ENCODE data around the gene CPA4. TPM values are rescaled to one million over a fixed set of nuclear protein-coding genes. Genes with fewer than 3 reads are reported as not detected.

Gene CPA4
- total RNA-seq, 2 experiments from 2014 or later: not detected

- intact Hi-C loops (cut with DNase I, micrococcal nuclease): no loop called here
These were observed 57.2 kb downstream of the CPA4 start for GRCh38 chr7:130349911-130350782.

GRCh38 chr7:130350945-130351790 lies 58.2 kb downstream of the CPA4 start:
- ChIA-PET POLR2A (no interaction called here), CTCF (interaction anchor here (0.6 kb wide), 1 partner anchor 21 kb away, joined by 3 read pairs; no protein-coding TSS in a partner anchor)
- Mint-ChIP-seq H3K4me3 (no peak overlapping the region), H3K27me3 (no peaks in the 10 kb centered on the region), H3K36me3 (ENCODE audit: low read depth) (no peaks in the 10 kb centered on the region), H3K27ac (no peak overlapping the region), H3K4me1 (peaks cover 15% of the 10 kb centered on the region), H3K9me3 (ENCODE audit: low read depth) (no peaks in the 10 kb centered on the region)
- intact Hi-C loops (cut with DNase I, micrococcal nuclease): no loop called here
- DNase-seq (peak; percentile 31), ATAC-seq (peak; percentile 64)

More at GRCh38 chr7:130349911-130350782, 57.2 kb downstream of the CPA4 start:
- DNase-seq: no peak
- ATAC-seq: peak; percentile 24
- H3K4me3 Mint-ChIP-seq: no peak overlapping the region
- H3K27me3 Mint-ChIP-seq: no peaks in the 10 kb centered on the region
- ChIA-PET POLR2A (no interaction called here), CTCF (interaction anchor here (1.4 kb wide), 1 partner anchor 21 kb away, joined by 3 read pairs; no protein-coding TSS in a partner anchor)
- H3K27ac Mint-ChIP-seq: peak overlapping the region; percentile 52
- H3K36me3 Mint-ChIP-seq (ENCODE audit: low read depth): no peaks in the 10 kb centered on the region
- H3K9me3 Mint-ChIP-seq (ENCODE audit: low read depth): no peaks in the 10 kb centered on the region
- peaks cover 15% of the 10 kb centered on the region for H3K4me1 Mint-ChIP-seq

GRCh38 chr7:130351791-130352090 lies 58.8 kb downstream of the CPA4 start:
- ATAC-seq (no peak), DNase-seq (no peak)
- CTCF ChIA-PET: no interaction called here
- Mint-ChIP-seq H3K4me3 (no peak overlapping the region), H3K9me3 (ENCODE audit: low read depth) (no peaks in the 10 kb centered on the region), H3K27ac (no peak overlapping the region), H3K4me1 (peaks cover 15% of the 10 kb centered on the region), H3K36me3 (ENCODE audit: low read depth) (no peaks in the 10 kb centered on the region), H3K27me3 (no peaks in the 10 kb centered on the region)
- POLR2A ChIA-PET: no interaction called here
- intact Hi-C loops (cut with DNase I, micrococcal nuclease): no loop called here

- POLR2A ChIA-PET: no interaction called here
- intact Hi-C loops (cut with DNase I, micrococcal nuclease): no loop called here
These were observed 59.5 kb downstream of the CPA4 start for GRCh38 chr7:130352194-130353074.

GRCh38 chr7:130353196-130353595 lies 60.2 kb downstream of the CPA4 start:
- POLR2A ChIA-PET: no interaction called here
- no peak overlapping the region for H3K4me3 Mint-ChIP-seq
- CTCF ChIA-PET: no interaction called here
- H3K27me3 Mint-ChIP-seq: no peaks in the 10 kb centered on the region
- H3K4me1 Mint-ChIP-seq: peaks cover 15% of the 10 kb centered on the region
- ATAC-seq: no peak
- no peaks in the 10 kb centered on the region for H3K36me3 Mint-ChIP-seq (ENCODE audit: low read depth)
- intact Hi-C loops (cut with DNase I, micrococcal nuclease): no loop called here
- no peaks in the 10 kb centered on the region for H3K9me3 Mint-ChIP-seq (ENCODE audit: low read depth)
- no peak for DNase-seq
- no peak overlapping the region for H3K27ac Mint-ChIP-seq

More at GRCh38 chr7:130352194-130353074, 59.5 kb downstream of the CPA4 start:
- Mint-ChIP-seq H3K4me3 (no peak overlapping the region), H3K27me3 (no peaks in the 10 kb centered on the region), H3K36me3 (ENCODE audit: low read depth) (no peaks in the 10 kb centered on the region), H3K27ac (no peak overlapping the region), H3K4me1 (peaks cover 15% of the 10 kb centered on the region), H3K9me3 (ENCODE audit: low read depth) (no peaks in the 10 kb centered on the region)
- ATAC-seq (no peak), DNase-seq (no peak)
- CTCF ChIA-PET: no interaction called here

- POLR2A ChIA-PET: no interaction called here
- peak overlapping the region; percentile 37 for H3K27ac Mint-ChIP-seq
- H3K27me3 Mint-ChIP-seq: no peaks in the 10 kb centered on the region
These were observed 63.3 kb downstream of the CPA4 start for GRCh38 chr7:130356121-130356875.

GRCh38 chr7:130356876-130357611 lies 64.1 kb downstream of the CPA4 start:
- Mint-ChIP-seq H3K9me3 (ENCODE audit: low read depth) (peaks cover 4% of the 10 kb centered on the region), H3K27ac (peak overlapping the region; percentile 37), H3K36me3 (ENCODE audit: low read depth) (no peaks in the 10 kb centered on the region), H3K4me1 (no peaks in the 10 kb centered on the region), H3K27me3 (no peaks in the 10 kb centered on the region), H3K4me3 (no peak overlapping the region)
- DNase-seq (peak; percentile 50), ATAC-seq (no peak)
- CTCF ChIA-PET: interaction anchor here (0.6 kb wide), 1 partner anchor 70 kb away, joined by 3 read pairs; no protein-coding TSS in a partner anchor
- intact Hi-C loops (cut with DNase I, micrococcal nuclease): no loop called here
- POLR2A ChIA-PET: no interaction called here

More at GRCh38 chr7:130356121-130356875, 63.3 kb downstream of the CPA4 start:
- Mint-ChIP-seq H3K4me1 (peaks cover 3% of the 10 kb centered on the region), H3K4me3 (no peak overlapping the region), H3K36me3 (ENCODE audit: low read depth) (no peaks in the 10 kb centered on the region), H3K9me3 (ENCODE audit: low read depth) (peaks cover 4% of the 10 kb centered on the region)
- intact Hi-C loops (cut with DNase I, micrococcal nuclease): no loop called here
- DNase-seq (no peak), ATAC-seq (no peak)
- CTCF ChIA-PET: no interaction called here

GRCh38 chr7:130358471-130358870 lies 65.5 kb downstream of the CPA4 start:
- H3K4me1 Mint-ChIP-seq: peaks cover 6% of the 10 kb centered on the region
- DNase-seq (no peak), ATAC-seq (no peak)
- H3K27ac Mint-ChIP-seq: no peak overlapping the region
- intact Hi-C loops (cut with DNase I, micrococcal nuclease): no loop called here
- no peaks in the 10 kb centered on the region for H3K27me3 Mint-ChIP-seq
- no peak overlapping the region for H3K4me3 Mint-ChIP-seq
- peaks cover 4% of the 10 kb centered on the region for H3K9me3 Mint-ChIP-seq (ENCODE audit: low read depth)
- no peaks in the 10 kb centered on the region for H3K36me3 Mint-ChIP-seq (ENCODE audit: low read depth)
- ChIA-PET POLR2A (no interaction called here), CTCF (interaction anchor here (1.0 kb wide), 1 partner anchor 13 kb away, joined by 4 read pairs; the partner anchor contains the start of gene CPA5)

GRCh38 chr7:130359276-130359857 lies 66.4 kb downstream of the CPA4 start:
- CTCF ChIA-PET: no interaction called here
- DNase-seq: no peak
- H3K27me3 Mint-ChIP-seq: no peaks in the 10 kb centered on the region
- H3K4me1 Mint-ChIP-seq: peaks cover 13% of the 10 kb centered on the region
- H3K4me3 Mint-ChIP-seq: no peak overlapping the region
- ATAC-seq: no peak
- no peaks in the 10 kb centered on the region for H3K36me3 Mint-ChIP-seq (ENCODE audit: low read depth)
- intact Hi-C loops (cut with DNase I, micrococcal nuclease): no loop called here
- no peak overlapping the region for H3K27ac Mint-ChIP-seq
- POLR2A ChIA-PET: no interaction called here
- H3K9me3 Mint-ChIP-seq (ENCODE audit: low read depth): peaks cover 4% of the 10 kb centered on the region

- H3K9me3 Mint-ChIP-seq (ENCODE audit: low read depth): peaks cover 4% of the 10 kb centered on the region
- CTCF ChIA-PET: no interaction called here
- H3K4me1 Mint-ChIP-seq: peaks cover 17% of the 10 kb centered on the region
- ATAC-seq: no peak
- no peak overlapping the region for H3K4me3 Mint-ChIP-seq
- POLR2A ChIA-PET: no interaction called here
- intact Hi-C loops (cut with DNase I, micrococcal nuclease): loop anchor here in 1 of 2 experiments (5.0 kb wide), 1 partner anchor 287 kb away; no protein-coding TSS in a partner anchor
- no peaks in the 10 kb centered on the region for H3K27me3 Mint-ChIP-seq
- DNase-seq: no peak
- no peak overlapping the region for H3K27ac Mint-ChIP-seq
- H3K36me3 Mint-ChIP-seq (ENCODE audit: low read depth): no peaks in the 10 kb centered on the region
These were observed 67.6 kb downstream of the CPA4 start for GRCh38 chr7:130360518-130360917.
